ENCODE measurements around the gene NSMF. TPM values are rescaled to one million over a fixed set of nuclear protein-coding genes. Genes with fewer than 3 reads are reported as not detected.

Gene NSMF
- total and polyA plus RNA-seq, 2 donors (not counting 1 experiment from before 2014, with no cell fraction given), result 28.7 to 59.4 TPM

DNA sequence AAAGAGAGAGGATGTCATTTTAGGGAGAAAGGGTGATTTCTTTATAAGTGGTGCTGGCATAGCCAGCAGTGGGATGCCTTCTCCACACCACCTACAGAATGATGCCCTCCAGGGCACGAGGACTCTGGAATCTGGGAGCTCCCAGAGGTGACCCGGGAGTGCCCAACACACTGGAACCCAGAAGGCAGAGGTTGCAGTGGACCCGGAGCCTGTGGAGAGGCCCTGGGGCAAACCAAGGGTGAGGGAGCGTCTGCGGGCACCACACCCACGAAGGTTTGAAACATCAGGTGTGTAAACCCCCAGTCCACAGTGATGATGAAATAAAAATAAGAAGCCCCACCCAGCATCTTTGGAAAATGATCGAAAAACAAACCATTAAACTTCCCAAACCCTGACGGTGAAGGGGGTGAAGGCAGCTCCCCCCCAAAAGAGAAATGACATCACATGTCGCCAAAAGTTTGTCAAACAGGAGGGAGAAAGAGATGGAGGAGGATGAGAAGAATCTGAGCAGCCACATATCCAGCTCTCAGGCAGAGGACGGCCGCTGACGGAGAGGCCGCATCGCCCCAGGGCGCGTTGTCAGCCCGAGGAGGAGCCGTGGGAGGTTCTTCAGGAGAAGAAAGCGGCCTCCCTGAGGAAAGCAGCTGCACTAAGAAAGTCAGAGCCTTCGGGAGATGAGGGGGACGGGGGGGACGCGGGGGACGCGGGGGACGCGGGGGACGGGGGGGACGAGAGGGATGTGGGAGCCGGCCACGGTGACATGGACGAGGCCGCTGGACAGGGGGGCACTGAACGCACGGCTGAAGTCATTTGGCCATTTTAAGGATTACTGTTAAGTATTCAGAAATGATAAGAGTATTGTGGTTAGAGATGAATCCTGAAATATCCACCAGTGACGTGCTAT, 43.1 kb upstream of the NSMF start:
- no peak for DNase-seq
- no peaks in the 10 kb centered on the region for H4K20me1 ChIP-seq (ENCODE audit: control insufficient read depth, insufficient read depth, low read length, poor library complexity, severe bottlenecking)
- peaks cover 0 to 74% (median 0%) of the 10 kb centered on the region in 3 donors for H3K9me3 ChIP-seq (ENCODE audit: control extremely low read depth in 1 of 3, control insufficient read depth in 2 of 3, insufficient read depth in 1 of 3, low read length in 2 of 3)
- no peak overlapping the region for H3K27ac ChIP-seq (ENCODE audit: low read length in 2 of 2)
- no peaks in the 10 kb centered on the region for H3K27me3 Mint-ChIP-seq
- 95% methylated on average over 12 of the region's 36 CpGs for WGBS (ENCODE audit: insufficient coverage)
- H3K79me2 ChIP-seq (ENCODE audit: control insufficient read depth, insufficient read depth, low read length), result no peaks in the 10 kb centered on the region
- H3K9me3 Mint-ChIP-seq (ENCODE audit: insufficient read depth), result no peaks in the 10 kb centered on the region
- H3K4me2 ChIP-seq (replicated peaks; ENCODE audit: low read depth, low read length, poor library complexity, severe bottlenecking), result no peak overlapping the region
- H3K36me3 ChIP-seq (replicated peaks in 1 of 2; ENCODE audit: control extremely low read depth in 1 of 2, control insufficient read depth in 1 of 2, extremely low read depth in 1 of 2, insufficient read depth in 2 of 2, low read length in 1 of 2), result peaks cover 0 to 7% of the 10 kb centered on the region in 2 experiments
- no peak overlapping the region for H3K4me3 Mint-ChIP-seq
- ChIA-PET CTCF (no interaction called here), POLR2A (no interaction called here)
- H3K27ac Mint-ChIP-seq, result no peak overlapping the region
- no peaks in the 10 kb centered on the region for H3K27me3 ChIP-seq (replicated peaks in 1 of 4; ENCODE audit: control extremely low read depth in 1 of 4, control insufficient read depth in 3 of 4, insufficient read depth in 4 of 4, low read length in 3 of 4)
- no peak overlapping the region for H3K4me3 ChIP-seq (ENCODE audit: control extremely low read depth in 1 of 5, extremely low read depth in 1 of 5, insufficient read depth in 1 of 5, low read depth in 2 of 5, low read length in 4 of 5)
- intact Hi-C loops (cut with micrococcal nuclease), result no loop called here
- no peaks in the 10 kb centered on the region for H3K4me1 ChIP-seq (ENCODE audit: control insufficient read depth in 2 of 2, insufficient read depth in 2 of 2, low read length in 2 of 2)
- H2AFZ ChIP-seq (ENCODE audit: insufficient read depth, low read depth, low read length, poor library complexity, severe bottlenecking), result no peak overlapping the region
- no peak for ATAC-seq (ENCODE audit: low read depth)
- no peaks in the 10 kb centered on the region for H3K4me1 Mint-ChIP-seq
- no peak overlapping the region for H3K9ac ChIP-seq (ENCODE audit: low read length)
- TF ChIP-seq, protein P1, sequence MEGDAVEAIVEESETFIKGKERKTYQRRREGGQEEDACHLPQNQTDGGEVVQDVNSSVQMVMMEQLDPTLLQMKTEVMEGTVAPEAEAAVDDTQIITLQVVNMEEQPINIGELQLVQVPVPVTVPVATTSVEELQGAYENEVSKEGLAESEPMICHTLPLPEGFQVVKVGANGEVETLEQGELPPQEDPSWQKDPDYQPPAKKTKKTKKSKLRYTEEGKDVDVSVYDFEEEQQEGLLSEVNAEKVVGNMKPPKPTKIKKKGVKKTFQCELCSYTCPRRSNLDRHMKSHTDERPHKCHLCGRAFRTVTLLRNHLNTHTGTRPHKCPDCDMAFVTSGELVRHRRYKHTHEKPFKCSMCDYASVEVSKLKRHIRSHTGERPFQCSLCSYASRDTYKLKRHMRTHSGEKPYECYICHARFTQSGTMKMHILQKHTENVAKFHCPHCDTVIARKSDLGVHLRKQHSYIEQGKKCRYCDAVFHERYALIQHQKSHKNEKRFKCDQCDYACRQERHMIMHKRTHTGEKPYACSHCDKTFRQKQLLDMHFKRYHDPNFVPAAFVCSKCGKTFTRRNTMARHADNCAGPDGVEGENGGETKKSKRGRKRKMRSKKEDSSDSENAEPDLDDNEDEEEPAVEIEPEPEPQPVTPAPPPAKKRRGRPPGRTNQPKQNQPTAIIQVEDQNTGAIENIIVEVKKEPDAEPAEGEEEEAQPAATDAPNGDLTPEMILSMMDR (IDR thresholded peaks at IDR 0.05), result no peak
- no peak for TF ChIP-seq EZH2 (IDR thresholded peaks at IDR 0.05; ENCODE audit: borderline replicate concordance, insufficient read depth, low read depth, low read length, poor library complexity, severe bottlenecking)

DNA sequence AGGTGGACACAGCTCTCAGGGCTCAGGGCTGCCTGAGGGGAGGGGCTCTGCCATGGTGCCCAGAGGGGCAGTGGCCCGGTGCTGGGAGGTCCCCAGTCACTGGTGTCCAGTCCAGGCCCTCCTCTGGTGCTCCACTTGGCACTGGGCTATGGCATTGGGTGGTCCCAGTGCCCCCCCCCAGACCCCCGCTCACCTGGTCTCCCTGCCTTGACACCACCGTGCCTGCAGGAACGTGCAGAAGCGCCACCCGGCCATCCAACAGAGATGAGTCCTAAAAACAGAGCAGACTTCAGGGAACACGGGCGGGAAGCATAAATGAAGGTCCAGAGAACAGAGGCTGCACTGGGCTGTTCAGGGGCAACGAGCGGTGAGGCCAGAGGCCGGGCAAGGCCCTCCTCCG, 42.3 kb upstream of the NSMF start:
- peaks cover 0 to 74% (median 0%) of the 10 kb centered on the region in 3 donors for H3K9me3 ChIP-seq (ENCODE audit: control extremely low read depth in 1 of 3, control insufficient read depth in 2 of 3, insufficient read depth in 1 of 3, low read length in 2 of 3)
- no peak overlapping the region for H3K4me3 ChIP-seq (ENCODE audit: control extremely low read depth in 1 of 5, extremely low read depth in 1 of 5, insufficient read depth in 1 of 5, low read depth in 2 of 5, low read length in 4 of 5)
- Mint-ChIP-seq H3K4me1 (no peaks in the 10 kb centered on the region), H3K9me3 (ENCODE audit: insufficient read depth) (no peaks in the 10 kb centered on the region), H3K27me3 (no peaks in the 10 kb centered on the region), H3K4me3 (no peak overlapping the region), H3K27ac (no peak overlapping the region)
- H3K4me2 ChIP-seq (replicated peaks; ENCODE audit: low read depth, low read length, poor library complexity, severe bottlenecking), result no peak overlapping the region
- ATAC-seq (ENCODE audit: low read depth) (no peak), DNase-seq (no peak)
- H4K20me1 ChIP-seq (ENCODE audit: control insufficient read depth, insufficient read depth, low read length, poor library complexity, severe bottlenecking), result no peaks in the 10 kb centered on the region
- no peak overlapping the region for H2AFZ ChIP-seq (ENCODE audit: insufficient read depth, low read depth, low read length, poor library complexity, severe bottlenecking)
- WGBS (ENCODE audit: insufficient coverage), result 98% methylated on average over 12 of the region's 12 CpGs
- TF ChIP-seq, protein P1 (IDR thresholded peaks at IDR 0.05), result no peak
- no peak for TF ChIP-seq EZH2 (IDR thresholded peaks at IDR 0.05; ENCODE audit: borderline replicate concordance, insufficient read depth, low read depth, low read length, poor library complexity, severe bottlenecking)
- intact Hi-C loops (cut with micrococcal nuclease), result no loop called here
- no peak overlapping the region for H3K9ac ChIP-seq (ENCODE audit: low read length)
- H3K4me1 ChIP-seq (ENCODE audit: control insufficient read depth in 2 of 2, insufficient read depth in 2 of 2, low read length in 2 of 2), result no peaks in the 10 kb centered on the region
- ChIA-PET POLR2A (no interaction called here), CTCF (no interaction called here)
- no peaks in the 10 kb centered on the region for H3K27me3 ChIP-seq (replicated peaks in 1 of 4; ENCODE audit: control extremely low read depth in 1 of 4, control insufficient read depth in 3 of 4, insufficient read depth in 4 of 4, low read length in 3 of 4)
- H3K27ac ChIP-seq (ENCODE audit: low read length in 2 of 2), result no peak overlapping the region
- H3K36me3 ChIP-seq (replicated peaks in 1 of 2; ENCODE audit: control extremely low read depth in 1 of 2, control insufficient read depth in 1 of 2, extremely low read depth in 1 of 2, insufficient read depth in 2 of 2, low read length in 1 of 2), result peaks cover 0 to 7% of the 10 kb centered on the region in 2 experiments
- no peaks in the 10 kb centered on the region for H3K79me2 ChIP-seq (ENCODE audit: control insufficient read depth, insufficient read depth, low read length)

All from B cell (primary cell).